Activated CD4-positive, alpha-beta T cell treated with anti-CD3 and anti-CD28 coated beads, Interleukin-2, amount 50 U/mL, for 1 hour (primary cell): ENCODE measurements around the gene FANCL.
"Not testable (repeated sequence)": the region's sequence is repeated elsewhere in the genome, so short reads cannot be mapped to it uniquely, and the experiment has no call there.

Source experiments
- DNase-seq: peaks from one replicate; pipeline ENCODE4 v3.0.0-alpha.2; 2020

Gene FANCL

GRCh38 chr2:58240670-58241545 is at the start of gene FANCL:
FANCL (minus strand) TSS chr2:58241325; CDS start chr2:58241313, 12 bp downstream.
- DNase-seq = peak; percentile 42

DNA sequence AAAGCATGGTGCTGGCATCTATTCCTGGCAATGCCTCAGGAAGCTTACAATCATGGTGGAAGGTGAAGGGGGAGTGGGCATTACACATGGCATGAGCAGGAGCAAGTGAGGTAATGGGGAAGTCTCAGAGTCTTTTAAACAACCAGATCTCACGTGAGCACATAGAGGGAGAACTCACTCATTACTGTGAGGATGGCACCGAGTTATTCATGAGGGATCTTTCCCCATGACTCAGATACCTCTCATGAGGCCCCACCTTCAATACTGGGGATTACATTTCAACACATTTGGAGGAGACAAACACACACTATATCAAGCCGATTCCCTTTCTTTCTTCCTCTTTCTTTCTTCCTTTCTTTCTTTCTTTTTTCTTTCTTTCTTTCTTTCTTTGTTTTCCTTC is 47.9 kb upstream of the FANCL start:
- no peak for DNase-seq

DNA sequence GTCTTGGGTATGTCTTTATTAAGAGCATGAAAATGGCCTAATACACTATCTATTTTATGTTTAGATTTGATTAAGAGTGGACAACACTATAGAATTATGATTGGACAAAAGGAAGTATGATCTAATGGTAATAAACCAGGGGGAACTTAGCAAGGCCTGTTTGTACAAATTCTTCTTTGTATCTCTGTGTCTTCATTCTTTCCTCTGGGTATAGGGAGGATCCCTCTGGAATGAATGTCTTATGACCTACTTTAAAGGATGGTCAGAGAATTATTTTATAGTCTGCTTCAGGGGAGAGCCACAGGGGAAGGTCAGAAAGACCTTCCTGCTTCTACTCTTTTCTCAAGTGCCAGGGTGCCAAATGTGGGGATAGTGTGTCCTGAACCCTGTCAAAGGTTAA is 42.8 kb upstream of the FANCL start:
- no peak for DNase-seq

DNA sequence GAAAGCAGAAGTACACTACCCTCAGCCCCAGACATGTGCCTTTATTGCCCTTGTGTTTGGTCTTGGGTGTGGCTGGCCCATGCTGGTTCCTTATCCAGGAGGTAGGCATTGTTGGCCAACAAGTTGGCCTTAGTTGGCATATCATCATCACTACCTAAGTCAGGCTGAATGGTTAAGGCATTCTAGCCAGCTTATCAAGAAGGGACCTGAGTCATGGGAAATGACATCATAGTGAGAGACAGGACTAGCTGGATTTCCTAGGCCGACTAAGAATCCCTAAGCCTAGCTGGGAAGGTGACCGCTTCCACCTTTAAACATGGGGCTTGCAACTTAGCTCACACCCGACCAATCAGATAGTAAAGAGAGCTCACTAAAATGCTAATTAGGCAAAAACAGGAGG is 34.0 kb upstream of the FANCL start:
- not testable (repeated sequence) for DNase-seq

- no peak for DNase-seq
Observed at GRCh38 chr2:58271826-58272225, 30.7 kb upstream of the FANCL start.

- no peak for DNase-seq
Observed at GRCh38 chr2:58268685-58269084, 27.6 kb upstream of the FANCL start.

DNA sequence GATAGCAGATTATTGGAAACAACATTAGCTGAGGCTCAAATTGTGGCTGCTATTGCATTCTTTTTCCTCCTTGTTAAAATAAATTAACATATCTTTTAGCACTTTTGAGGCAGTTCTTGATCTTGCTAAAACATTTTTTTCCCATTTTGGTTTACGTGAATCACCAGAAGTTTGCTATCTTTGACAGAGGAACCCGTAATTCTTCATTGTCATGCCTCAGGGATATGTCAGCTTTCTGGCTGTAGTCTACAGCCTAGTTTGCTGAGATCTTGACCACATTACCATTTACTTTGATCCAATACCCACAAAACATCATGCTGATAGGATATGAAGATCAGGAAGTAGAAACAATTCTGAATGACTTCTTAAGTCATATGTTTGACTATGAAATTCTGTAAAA is 25.1 kb upstream of the FANCL start:
- DNase-seq = no peak

- DNase-seq = no peak
Observed at GRCh38 chr2:58261209-58261608, 20.1 kb upstream of the FANCL start.

DNA sequence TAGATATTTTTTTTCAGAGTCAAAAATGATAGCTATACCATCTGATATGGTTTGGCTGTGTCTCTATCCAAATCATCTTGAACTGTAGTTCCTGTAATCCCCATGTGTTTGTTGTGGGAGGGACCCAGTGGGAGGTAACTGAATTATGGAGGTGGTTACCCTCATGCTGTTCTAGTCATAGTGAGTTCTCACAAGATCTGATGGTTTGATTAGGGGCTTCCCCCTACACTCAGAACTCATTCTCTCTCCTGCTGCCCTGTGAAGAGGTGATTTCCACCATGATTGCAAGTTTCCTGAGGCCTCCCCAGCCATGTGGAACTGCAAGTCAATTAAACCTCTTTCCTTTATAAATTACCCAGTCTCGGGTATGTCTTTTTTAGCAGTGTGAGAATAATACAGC is 17.3 kb upstream of the FANCL start:
- not testable (repeated sequence) for DNase-seq

DNA sequence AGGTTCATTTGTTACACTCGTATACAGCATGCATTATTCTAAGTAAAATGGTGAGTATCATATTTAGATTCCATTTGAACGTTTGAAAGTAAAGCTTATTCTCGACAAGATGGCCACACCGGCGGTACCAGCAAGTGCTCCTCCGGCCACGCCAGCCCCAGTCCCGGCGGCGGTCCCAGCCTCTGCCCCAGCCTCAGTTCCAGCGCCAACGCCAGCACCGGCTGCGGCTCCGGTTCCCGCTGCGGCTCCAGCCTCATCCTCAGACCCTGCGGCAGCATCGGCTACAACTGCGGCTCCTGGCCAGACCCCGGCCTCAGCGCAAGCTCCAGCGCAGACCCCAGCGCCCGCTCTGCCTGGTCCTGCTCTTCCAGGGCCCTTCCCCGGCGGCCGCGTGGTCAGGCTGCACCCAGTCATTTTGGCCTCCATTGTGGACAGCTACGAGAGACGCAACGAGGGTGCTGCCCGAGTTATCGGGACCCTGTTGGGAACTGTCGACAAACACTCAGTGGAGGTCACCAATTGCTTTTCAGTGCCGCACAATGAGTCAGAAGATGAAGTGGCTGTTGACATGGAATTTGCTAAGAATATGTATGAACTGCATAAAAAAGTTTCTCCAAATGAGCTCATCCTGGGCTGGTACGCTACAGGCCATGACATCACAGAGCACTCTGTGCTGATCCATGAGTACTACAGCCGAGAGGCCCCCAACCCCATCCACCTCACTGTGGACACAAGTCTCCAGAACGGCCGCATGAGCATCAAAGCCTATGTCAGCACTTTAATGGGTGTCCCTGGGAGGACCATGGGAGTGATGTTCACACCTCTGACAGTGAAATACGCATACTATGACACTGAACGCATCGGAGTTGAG is 10.4 kb upstream of the FANCL start:
- DNase-seq = not testable (repeated sequence)

- no peak for DNase-seq
Observed at GRCh38 chr2:58241546-58241864, 380 bp upstream of the FANCL start.

GRCh38 chr2:58239243-58239925 is 1.7 kb downstream of the FANCL start:
- DNase-seq = no peak

- no peak for DNase-seq
Observed at GRCh38 chr2:58237741-58238140, 3.4 kb downstream of the FANCL start.

- no peak for DNase-seq
Observed at GRCh38 chr2:58235984-58236383, 5.1 kb downstream of the FANCL start.

DNA sequence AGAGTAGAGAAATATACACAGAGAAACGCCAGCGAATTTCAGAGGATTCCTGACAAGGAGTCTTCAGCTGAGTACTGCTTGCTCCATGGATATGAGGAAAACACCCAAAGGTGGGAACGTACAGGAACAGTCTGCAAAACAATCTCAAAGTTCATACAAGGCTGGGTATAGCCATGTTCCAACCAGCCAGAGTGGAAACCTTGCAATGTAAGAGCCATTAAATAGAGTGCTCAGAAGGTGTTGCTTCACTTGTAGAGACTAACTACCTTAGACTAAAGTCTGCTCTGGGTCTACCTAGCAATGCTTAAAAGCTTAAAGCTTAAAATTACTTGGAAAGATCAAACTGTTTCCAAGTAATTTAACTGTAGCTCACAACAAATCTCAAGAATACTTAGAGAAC is 6.0 kb downstream of the FANCL start:
- DNase-seq = no peak

DNA sequence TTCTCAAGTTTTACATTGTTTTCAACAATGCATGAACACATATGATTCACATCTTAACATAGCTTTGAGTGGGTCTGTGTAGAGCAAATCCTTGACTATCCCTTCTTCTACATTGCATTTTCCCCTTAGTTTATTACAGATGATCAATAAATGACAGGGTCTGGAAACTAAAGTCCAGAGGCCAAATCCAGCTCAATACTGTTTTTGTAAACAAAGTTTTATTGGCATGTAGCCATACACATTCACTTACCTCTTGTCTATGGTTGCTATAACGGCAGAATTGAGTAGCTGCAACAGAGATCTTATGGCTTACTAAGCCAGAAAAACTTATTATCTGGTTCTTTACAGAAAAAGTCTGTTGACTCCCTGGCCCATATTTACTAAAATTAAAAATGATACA is 12.8 kb downstream of the FANCL start:
- no peak for DNase-seq

GRCh38 chr2:58227171-58227917 is 13.8 kb downstream of the FANCL start:
- DNase-seq = no peak

DNA sequence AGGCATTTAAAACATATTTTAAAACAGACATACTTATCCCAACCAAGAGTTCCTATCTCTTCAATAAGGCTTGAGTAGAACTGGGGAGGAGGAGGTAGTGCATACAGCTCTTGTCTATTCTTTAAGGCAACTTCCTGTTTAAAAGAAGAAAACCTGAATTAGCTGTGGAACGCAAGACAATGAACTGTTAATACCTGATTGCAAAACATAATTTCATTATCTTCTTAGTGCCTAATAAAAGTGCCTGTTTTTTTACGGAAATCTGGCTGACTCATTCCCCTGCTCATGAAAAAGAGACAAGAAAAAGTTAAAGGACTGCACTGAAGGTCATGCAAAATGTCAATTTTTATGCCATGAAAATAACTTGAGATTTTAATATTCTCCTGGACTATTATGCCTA is 19.2 kb downstream of the FANCL start:
- no peak for DNase-seq

GRCh38 chr2:58215429-58215828 is 25.7 kb downstream of the FANCL start:
- no peak for DNase-seq

- not testable (repeated sequence) for DNase-seq
Observed at GRCh38 chr2:58210951-58211568, 30.1 kb downstream of the FANCL start.

GRCh38 chr2:58207189-58207588 is 33.9 kb downstream of the FANCL start:
- DNase-seq = no peak

DNA sequence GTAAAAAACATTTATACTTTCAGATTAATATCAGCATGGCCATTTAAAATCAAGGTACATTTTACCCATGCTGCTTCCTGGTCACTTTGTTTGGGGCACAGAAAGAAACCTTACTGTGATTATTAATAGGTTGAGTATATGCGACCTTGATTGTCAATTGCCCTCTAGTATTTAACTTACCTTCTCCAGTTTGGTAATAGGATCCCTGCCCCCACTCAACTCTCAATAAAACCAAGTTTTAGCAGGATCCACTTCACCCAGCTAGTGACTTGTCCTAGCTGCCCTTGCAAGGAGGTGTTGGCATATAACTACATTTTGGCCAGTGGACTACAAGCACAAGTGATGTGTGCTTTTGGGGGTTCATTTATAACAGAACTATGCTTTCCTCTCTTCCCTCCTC is 34.3 kb downstream of the FANCL start:
- DNase-seq = no peak
